Umbilical cord (tissue), 2 donors: ENCODE measurements around the gene AHSA1. TPM values are rescaled to one million over a fixed set of nuclear protein-coding genes. Genes with fewer than 3 reads are reported as not detected.
"Not testable (repeated sequence)": the region's sequence is repeated elsewhere in the genome, so short reads cannot be mapped to it uniquely, and the experiment has no call there.

Experiments used
- DNase-seq: peaks from one replicate; pipeline ENCODE4 v3.0.0-alpha.2; 2015; ENCODE audit warnings: low spot score
- total RNA-seq: library from RNA; depleted of rRNA; stranded (reverse); fragments of >200 nt; gene quantifications from one replicate; pipeline ENCODE4 v1.2.3, GENCODE V29; 2014; ENCODE audit warnings: low replicate concordance; ENCODE audit not compliant: insufficient read depth

Gene AHSA1
- total RNA-seq = 66.9 TPM

GRCh38 chr14:77457522-77458248 lies at the start of gene AHSA1, which contains the start of gene VIPAS39:
Gene AHSA1, plus strand, starts transcription at chr14:77458093. Its CDS starts 97 bp downstream, at chr14:77458190.
Gene VIPAS39, minus strand, starts transcription at chr14:77457601. Its CDS starts 3,499 bp downstream, at chr14:77454102.
- peak; percentile 100 for DNase-seq

GRCh38 chr14:77409131-77409533 lies 48.8 kb upstream of the AHSA1 start:
- DNase-seq = no peak

GRCh38 chr14:77415403-77416030 lies 42.4 kb upstream of the AHSA1 start:
- not testable (repeated sequence) for DNase-seq

- DNase-seq = not testable (repeated sequence)
Observed at GRCh38 chr14:77416098-77416497, 41.8 kb upstream of the AHSA1 start.

GRCh38 chr14:77416836-77417235 lies 41.1 kb upstream of the AHSA1 start:
- no peak for DNase-seq

GRCh38 chr14:77421201-77421600 lies 36.7 kb upstream of the AHSA1 start:
- no peak for DNase-seq

GRCh38 chr14:77423423-77423822 lies 34.5 kb upstream of the AHSA1 start, which contains the start of gene NOXRED1:
Gene NOXRED1, minus strand, starts transcription at chr14:77423523. Its CDS starts 634 bp downstream, at chr14:77422889.
- DNase-seq = no peak

- DNase-seq = no peak
Observed at GRCh38 chr14:77424862-77425261, 33.0 kb upstream of the AHSA1 start.

- DNase-seq = no peak
Observed at GRCh38 chr14:77426396-77426795, 31.5 kb upstream of the AHSA1 start.

GRCh38 chr14:77436042-77436441 lies 21.9 kb upstream of the AHSA1 start:
- DNase-seq = no peak

GRCh38 chr14:77438596-77438995 lies 19.3 kb upstream of the AHSA1 start:
- no peak for DNase-seq

- DNase-seq = no peak
Observed at GRCh38 chr14:77439861-77440260, 18.0 kb upstream of the AHSA1 start.

GRCh38 chr14:77442196-77442595 lies 15.7 kb upstream of the AHSA1 start:
- DNase-seq = no peak

- no peak for DNase-seq
Observed at GRCh38 chr14:77455966-77456640, 1.8 kb upstream of the AHSA1 start.

- DNase-seq = no peak
Observed at GRCh38 chr14:77457115-77457521, 775 bp upstream of the AHSA1 start.

GRCh38 chr14:77458249-77458950 lies 507 bp downstream of the AHSA1 start:
- peak; percentile 59 for DNase-seq

GRCh38 chr14:77459072-77459723 lies 1.3 kb downstream of the AHSA1 start:
- DNase-seq = peak; percentile 72

- no peak for DNase-seq
Observed at GRCh38 chr14:77467801-77468200, 9.9 kb downstream of the AHSA1 start.

- no peak for DNase-seq
Observed at GRCh38 chr14:77469067-77469505, 11.2 kb downstream of the AHSA1 start.

- no peak for DNase-seq
Observed at GRCh38 chr14:77469539-77469938, 11.6 kb downstream of the AHSA1 start.

GRCh38 chr14:77470224-77470870 lies 12.5 kb downstream of the AHSA1 start:
- no peak for DNase-seq
